GM19351 (cell line): ENCODE results near the gene AQP2.

ENCODE experiments used
- ATAC-seq: cut with Tn5 transposase; IDR thresholded peaks from one replicate; pipeline ENCODE4 v1.9.1; 2021; ENCODE audit warnings: mild to moderate bottlenecking, moderate library complexity; ENCODE audit not compliant: unreplicated experiment

The AQP2 gene, protein sequence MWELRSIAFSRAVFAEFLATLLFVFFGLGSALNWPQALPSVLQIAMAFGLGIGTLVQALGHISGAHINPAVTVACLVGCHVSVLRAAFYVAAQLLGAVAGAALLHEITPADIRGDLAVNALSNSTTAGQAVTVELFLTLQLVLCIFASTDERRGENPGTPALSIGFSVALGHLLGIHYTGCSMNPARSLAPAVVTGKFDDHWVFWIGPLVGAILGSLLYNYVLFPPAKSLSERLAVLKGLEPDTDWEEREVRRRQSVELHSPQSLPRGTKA

DNA sequence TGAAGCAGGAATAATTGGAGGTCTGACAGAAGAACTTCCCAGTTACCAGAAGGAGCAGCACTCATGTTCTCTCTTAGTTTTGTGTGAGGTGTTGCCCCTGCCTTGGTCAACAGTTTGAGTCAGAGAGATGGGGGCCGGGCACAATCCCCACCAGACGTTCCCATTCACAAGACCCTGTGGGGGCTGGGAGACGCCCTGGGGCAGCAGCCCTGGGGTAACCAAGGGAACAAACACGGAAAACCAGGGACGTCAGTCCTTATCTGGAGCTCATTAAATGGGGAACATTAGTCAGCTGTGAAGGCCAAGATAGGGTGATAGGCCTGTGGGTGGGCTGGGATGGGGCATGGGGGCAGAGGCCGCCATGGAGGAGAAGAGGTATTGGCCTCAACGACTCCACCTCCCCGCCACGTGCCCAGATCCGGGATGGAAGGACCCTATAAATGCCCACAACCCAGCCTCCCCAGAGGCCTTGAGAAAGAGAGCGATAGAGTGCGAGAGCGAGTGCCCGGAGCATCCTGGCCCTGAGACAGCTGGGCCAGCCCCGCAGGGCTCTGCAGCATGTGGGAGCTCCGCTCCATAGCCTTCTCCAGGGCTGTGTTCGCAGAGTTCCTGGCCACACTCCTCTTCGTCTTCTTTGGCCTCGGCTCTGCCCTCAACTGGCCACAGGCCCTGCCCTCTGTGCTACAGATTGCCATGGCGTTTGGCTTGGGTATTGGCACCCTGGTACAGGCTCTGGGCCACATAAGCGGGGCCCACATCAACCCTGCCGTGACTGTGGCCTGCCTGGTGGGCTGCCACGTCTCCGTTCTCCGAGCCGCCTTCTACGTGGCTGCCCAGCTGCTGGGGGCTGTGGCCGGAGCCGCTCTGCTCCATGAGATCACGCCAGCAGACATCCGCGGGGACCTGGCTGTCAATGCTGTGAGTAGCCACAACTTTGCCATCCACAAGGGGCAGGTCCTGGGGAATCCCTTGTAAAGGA is at the start of gene AQP2:
AQP2 (plus strand) TSS at position 465 of the 979 bp plus-strand sequence; CDS start at position 559, 94 bp downstream.
- ATAC-seq = no peak

- no peak for ATAC-seq
These were observed 49.5 kb upstream of the AQP2 start for GRCh38 chr12:49901026-49901425.

DNA sequence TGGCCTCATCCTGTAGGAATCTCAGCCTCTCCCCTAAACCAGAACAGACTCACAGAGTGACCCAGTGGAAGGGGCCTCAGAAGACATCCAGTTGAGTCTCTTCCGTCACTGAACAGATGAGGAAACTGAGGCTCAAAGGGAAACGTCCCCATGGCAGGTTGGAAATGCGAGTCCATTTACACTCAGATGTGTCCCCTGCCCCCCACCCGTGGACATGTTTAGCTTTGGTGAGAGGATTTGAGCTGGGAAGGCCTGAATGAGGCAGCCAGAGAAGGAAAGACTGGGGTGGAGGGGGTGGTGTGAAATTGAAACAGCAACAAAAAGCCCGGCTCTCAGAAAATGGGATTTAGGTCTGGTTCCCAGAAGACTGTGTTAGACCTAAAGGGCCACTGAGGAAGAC is 48.6 kb upstream of the AQP2 start:
- ATAC-seq = no peak

GRCh38 chr12:49902399-49903350 is 47.9 kb upstream of the AQP2 start:
- no peak for ATAC-seq

DNA sequence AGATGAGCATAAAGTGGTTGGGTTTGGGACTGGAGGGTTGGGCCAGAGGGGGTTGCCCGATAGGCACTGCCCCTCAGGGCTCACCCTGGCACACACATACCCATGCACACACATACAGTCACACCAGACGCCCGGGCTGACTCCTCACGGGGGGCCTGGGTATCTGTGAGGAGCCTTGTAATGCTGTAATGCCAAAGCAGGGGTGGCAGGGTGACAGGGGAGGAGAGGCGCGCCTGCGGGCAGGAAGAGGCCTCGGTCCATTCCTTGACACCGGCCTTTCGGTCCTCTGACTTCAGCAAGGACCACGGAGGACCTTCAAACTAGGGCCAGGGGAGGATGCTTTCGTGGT is 47.2 kb upstream of the AQP2 start:
- no peak for ATAC-seq

- no peak for ATAC-seq
These were observed 46.7 kb upstream of the AQP2 start, which contains the start of gene FAIM2 for GRCh38 chr12:49903700-49904423. FAIM2 (minus strand) TSS chr12:49903900; CDS start chr12:49903792, 108 bp downstream.

- ATAC-seq = no peak
These were observed 45.9 kb upstream of the AQP2 start for GRCh38 chr12:49904601-49905000.

GRCh38 chr12:49905718-49906314 is 44.7 kb upstream of the AQP2 start:
- no peak for ATAC-seq

DNA sequence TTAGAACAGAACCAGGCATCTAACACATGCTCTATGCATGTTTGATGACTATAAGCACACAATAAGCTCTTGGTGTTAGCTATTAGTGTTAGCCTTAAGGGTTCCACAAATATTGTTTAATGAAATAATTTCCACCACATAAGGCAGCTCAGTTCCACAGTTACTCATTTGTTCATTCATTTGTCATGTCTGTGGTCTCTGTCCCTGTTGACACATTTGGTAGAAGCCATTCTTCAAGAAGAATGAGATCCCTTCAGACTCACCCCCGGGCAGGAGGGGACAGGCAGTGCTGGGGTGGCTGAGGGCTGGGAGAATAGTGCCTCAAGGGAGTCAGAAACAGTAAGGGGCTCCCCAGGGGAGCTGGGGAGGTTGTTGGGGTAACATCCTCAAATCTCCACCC is 43.2 kb upstream of the AQP2 start:
- ATAC-seq = no peak

DNA sequence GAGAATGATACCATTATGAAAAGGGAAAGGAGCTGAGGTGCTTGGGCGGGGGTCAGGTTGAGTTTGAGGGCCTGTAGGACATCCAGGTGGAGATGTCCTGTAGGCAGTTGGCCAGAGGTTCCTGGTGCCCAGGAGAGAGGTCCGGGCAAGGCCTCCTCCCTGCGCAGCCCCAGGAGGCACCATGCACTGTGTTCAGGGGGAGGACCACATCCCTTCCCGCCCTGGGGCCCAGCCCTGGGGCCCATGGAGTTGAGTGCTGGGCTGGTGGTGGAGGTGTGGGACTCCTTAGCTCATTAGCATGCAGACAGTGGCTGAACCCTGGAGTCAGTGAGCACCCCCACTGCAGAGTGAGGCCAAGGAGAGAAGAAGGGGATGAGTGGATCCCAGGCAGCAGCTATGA is 41.2 kb upstream of the AQP2 start:
- ATAC-seq = no peak

- ATAC-seq = no peak
These were observed 40.7 kb upstream of the AQP2 start for GRCh38 chr12:49909826-49910225.

DNA sequence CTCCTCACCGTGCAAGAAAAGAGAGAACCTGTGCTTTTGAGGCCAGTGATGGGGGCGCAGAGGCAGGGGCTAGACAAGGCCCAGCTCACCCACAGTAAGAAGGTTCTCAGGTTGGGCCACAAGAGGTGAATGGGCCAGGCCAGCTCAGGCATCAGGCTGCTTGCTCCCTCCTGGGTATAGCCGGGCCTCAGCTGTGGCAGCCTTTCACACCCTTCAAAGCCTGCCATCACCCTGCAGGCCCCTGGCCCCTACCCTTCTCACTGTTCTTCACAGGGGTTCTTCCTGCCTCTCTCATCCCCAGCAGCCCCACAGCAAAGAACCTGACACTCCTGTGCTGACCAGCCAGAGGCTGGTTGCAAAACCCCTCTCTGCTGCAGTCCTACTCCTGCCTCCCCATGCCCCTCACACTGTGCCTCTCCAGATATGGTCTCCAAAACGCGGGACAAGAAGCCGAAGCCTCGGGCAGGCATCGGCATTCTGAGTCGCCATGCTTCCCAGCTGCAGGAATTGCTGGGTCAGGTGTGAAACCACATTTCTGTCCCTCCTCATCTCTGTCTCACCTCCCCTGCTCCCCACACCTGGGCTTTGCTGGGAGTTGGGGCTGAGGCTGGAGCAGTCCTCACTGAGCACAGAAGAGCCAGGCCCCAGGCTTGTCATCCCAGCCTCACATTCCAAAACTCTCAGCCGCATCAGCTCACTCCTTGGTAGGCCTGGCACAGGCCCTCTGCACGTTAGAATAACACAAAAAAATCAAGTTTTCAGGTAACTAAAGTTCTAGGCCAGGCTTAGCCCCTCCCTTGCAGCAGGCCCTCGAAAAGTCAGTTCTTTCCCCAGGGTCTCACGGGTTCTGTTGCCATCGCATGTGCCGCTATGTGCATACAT is 40.0 kb upstream of the AQP2 start:
- ATAC-seq = no peak

DNA sequence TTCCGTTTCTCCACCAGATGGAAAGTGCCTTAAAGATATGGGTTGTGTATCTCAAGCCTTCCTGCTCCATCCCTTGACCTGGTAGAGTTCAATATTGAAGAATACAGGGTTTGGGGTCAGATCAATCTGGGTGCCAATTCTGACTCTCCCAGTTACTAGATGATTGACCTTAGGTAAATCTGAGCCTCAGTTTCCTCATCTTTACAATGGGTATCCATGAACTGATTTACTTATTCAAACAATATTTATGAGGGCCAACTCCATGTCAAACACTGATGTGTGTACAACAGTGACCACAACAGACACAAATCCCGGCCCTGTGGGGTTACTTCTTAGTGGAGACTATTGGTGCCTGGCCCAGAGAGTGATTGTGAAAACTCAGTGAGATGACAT is 39.3 kb upstream of the AQP2 start:
- no peak for ATAC-seq

DNA sequence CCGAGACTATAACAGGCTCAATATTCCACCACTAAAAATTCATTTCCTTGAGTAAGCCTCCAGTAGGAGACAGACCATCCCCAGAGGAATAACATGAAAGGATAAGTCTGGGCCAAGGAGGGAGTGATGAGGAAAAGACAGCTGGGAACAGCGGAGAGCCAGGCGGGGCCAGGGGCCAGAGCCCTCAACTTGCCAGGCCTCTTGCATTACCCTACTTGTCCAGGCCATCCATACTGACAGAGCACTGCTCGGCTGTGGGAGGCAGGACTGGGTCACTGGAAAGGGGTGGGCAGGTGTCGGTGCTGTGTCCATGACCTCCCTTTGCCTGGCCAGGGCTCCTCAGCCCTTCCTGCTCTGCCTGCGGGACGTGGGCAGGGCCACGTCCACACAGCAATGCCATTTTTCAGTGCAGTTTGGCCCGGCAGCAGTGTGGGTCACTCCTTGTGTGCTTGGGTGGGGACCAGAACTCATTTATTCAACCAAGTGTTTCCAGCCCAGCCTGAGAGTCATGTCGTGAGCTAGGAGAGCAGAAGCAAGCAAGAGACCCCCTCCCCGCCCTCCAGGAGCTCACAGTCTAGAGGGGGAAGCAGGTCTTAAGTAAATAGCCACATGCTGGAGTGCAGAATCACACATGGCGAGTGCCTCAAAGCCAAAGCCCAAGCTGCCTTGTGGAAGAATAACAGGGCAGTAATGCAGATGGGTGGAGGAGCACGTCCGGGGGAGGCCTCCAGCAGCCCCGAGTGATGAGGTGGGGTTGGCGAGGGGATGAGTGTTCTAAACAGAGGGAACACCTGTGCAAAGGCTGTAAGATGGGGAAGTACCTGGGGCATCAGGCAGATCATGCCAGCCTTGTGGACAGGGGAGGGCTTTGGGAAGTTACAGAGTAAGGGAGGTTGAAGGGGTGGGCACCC is 37.9 kb upstream of the AQP2 start:
- no peak for ATAC-seq

DNA sequence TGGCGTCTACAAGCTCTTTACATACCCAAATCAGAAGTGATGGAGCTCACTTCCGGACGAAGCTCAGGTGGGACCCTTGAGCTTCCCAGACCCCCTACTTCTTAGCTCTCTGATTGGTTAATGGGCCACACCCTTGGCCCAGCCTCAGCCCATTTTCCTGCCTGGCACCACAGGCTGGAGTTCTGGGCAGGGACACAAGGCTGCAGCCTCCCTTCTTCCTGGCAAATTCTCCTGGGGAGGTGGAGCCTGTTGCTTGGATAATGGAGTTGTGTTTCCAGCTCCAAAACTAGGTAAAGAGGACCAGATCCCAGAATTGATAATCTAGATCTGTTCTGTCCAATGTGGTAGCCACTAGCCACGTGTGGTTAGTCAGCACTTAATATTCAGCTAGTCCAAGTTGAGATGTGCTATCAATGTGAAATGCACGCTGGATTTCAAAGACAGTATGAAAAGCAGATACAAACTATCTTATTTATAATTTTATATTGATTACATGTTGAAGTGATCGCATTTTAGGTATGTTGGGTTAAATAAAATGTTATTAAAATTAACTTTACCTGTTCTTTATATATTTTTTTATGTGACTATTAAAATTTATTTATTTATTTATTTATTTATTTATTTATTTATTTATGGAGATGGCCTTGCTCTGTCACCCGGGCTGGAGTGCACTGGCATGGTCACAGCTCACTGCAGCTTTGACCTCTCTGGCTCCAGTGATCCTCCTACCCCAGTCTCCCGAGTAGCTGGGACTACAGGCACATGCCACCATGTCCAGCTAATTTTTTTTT is 34.2 kb upstream of the AQP2 start:
- no peak for ATAC-seq

DNA sequence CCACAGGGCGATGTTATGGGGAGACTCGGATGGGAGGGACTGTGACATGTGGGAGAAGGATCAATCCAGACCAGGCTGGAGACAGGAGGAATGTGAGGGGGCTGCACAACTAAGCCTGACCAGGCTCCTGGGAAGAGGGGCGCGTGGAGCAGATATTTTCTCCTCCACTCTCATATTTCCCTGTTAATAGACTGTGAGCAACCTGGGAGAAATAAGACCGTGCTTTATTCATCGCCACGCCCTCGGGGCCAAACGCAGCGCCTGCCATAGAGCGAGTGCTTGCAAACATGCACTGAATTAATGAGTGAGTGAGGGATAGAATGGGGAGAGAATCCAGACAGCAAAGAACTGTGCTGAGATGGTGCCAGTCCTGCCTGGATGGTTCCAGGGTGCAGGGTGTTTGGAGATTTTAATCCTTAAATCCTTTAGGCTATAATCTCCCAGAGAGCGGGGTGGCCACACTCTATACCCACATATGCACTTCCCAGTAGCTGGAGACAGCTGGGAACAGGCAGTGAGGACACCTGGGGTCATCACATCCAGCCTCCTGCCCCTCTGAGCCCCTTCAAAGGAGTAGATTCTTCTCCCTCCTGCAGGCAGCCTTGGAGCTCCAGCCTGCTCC is 33.3 kb upstream of the AQP2 start:
- ATAC-seq = no peak

DNA sequence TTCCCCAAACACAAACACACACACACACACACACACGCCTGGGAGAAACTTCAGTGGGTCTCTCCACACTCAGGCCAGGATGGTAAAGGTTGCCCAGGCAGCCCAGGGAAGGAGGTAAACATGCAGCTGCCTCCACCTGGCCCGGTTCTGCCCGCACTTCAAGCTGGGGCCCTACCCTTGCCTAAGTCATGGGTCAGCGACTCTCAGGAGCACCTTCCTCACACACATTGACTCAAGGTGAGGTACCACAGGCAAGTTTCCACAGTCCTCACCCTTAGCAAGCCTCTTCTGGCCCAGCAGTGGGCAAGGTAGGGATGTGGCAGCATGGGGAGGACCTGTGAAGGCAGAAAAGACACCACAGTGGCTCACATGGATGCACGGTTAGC is 32.8 kb upstream of the AQP2 start:
- ATAC-seq = no peak
